Loucy (cell line): ENCODE measurements around the gene CPEB3.

Source experiments
- H2AFZ ChIP-seq: fragments of 200-600 bp; sonication (generic); 2 replicates; pipeline ENCODE4 v1.6.0; 2016; ENCODE audit warnings: antibody characterized with exemption, mild to moderate bottlenecking, low read length, moderate library complexity
- H3F3A ChIP-seq: fragments of 200-600 bp; 2 replicates; pipeline ENCODE4 v1.6.0; 2016; ENCODE audit warnings: antibody characterized with exemption, low read depth, mild to moderate bottlenecking
- H3K27me3 ChIP-seq: fragments of 200-600 bp; sonication (generic); 2 replicates; pipeline ENCODE4 v1.6.1; 2014; ENCODE audit warnings: low read length, mild to moderate bottlenecking; ENCODE audit not compliant: insufficient read depth, poor library complexity, severe bottlenecking
- H3K36me3 ChIP-seq: fragments of 200-600 bp; sonication (generic); 2 replicates; pipeline ENCODE4 v1.6.1; 2016; ENCODE audit warnings: low read length; ENCODE audit not compliant: insufficient read depth
- H3K4me1 ChIP-seq: fragments of 200-600 bp; sonication (generic); 2 replicates; pipeline ENCODE4 v1.5.1; 2014; ENCODE audit warnings: low read length, mild to moderate bottlenecking; ENCODE audit not compliant: insufficient read depth, poor library complexity, severe bottlenecking
- H3K4me2 ChIP-seq: fragments of 200-600 bp; sonication (generic); 2 replicates; pipeline ENCODE4 v1.6.0; 2014; ENCODE audit warnings: antibody characterized with exemption, low read length, low read depth, mild to moderate bottlenecking; ENCODE audit not compliant: poor library complexity, severe bottlenecking
- H3K4me3 ChIP-seq: fragments of 200-600 bp; sonication (generic); 2 replicates; pipeline ENCODE4 v1.5.1; 2014; ENCODE audit warnings: low read length, mild to moderate bottlenecking, mixed read lengths; ENCODE audit not compliant: poor library complexity, severe bottlenecking
- H3K79me2 ChIP-seq: fragments of 200-600 bp; sonication (generic); 2 replicates; pipeline ENCODE4 v1.6.1; 2014; ENCODE audit warnings: low read length; ENCODE audit not compliant: insufficient read depth
- H3K9ac ChIP-seq: fragments of 200-600 bp; sonication (generic); 2 replicates; pipeline ENCODE4 v1.6.0; 2014; ENCODE audit warnings: mild to moderate bottlenecking, low read depth, low read length, moderate library complexity; ENCODE audit not compliant: poor library complexity, severe bottlenecking
- H3K9me2 ChIP-seq: fragments of 200-600 bp; sonication (generic); replicated peaks from 2 replicates; pipeline ENCODE4 v1.6.1; 2016; ENCODE audit warnings: low read depth, low read length, mixed read lengths
- H3K9me3 ChIP-seq: fragments of 200-600 bp; sonication (generic); 2 replicates; pipeline ENCODE4 v1.6.1; 2014; ENCODE audit warnings: mild to moderate bottlenecking, antibody characterized with exemption, low read length, low read depth; ENCODE audit not compliant: insufficient read depth
- H4K20me1 ChIP-seq: fragments of 200-600 bp; sonication (generic); 2 replicates; pipeline ENCODE4 v1.6.0; 2014; ENCODE audit warnings: antibody characterized with exemption, low read length, mild to moderate bottlenecking; ENCODE audit not compliant: insufficient read depth, poor library complexity, severe bottlenecking
- EZH2phosphoT487 ChIP-seq: fragments of 200-600 bp; IDR thresholded peaks from 2 replicates; pipeline ENCODE4 v1.6.1; 2018; ENCODE audit warnings: antibody characterized with exemption, mild to moderate bottlenecking, moderate library complexity, borderline replicate concordance
- TF ChIP-seq, protein P1 (sequence below): fragments of 200-600 bp; sonication (generic); conservative IDR thresholded peaks from 2 replicates; pipeline ENCODE4 v1.5.1; 2014; ENCODE audit warnings: mild to moderate bottlenecking, antibody characterized with exemption, low read length

The CPEB3 gene

DNA sequence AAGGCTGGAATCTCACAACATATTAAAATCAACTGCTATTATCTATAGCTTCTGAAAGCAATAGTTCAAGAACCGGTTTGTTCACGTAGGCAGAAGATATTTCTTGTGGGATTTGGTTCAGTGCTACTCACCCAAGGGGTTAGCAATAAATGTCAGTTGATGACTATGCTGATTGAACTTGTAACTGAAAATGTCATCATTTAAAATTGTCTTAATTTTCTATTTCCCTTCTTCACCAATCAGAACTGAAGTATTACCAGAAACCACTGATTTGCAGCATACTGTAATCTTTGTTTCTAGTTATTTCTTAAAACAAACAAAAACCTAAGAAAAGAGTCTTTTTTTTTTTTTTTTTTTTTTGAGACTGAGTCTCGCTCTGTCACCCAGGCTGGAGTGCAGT lies 46.1 kb downstream of the CPEB3 start:
- Histone ChIP-seq H3K9me3 (no peaks in the 10 kb centered on the region), H3K9me2 (no peaks in the 10 kb centered on the region), H3K27me3 (no peaks in the 10 kb centered on the region), H3K36me3 (no peaks in the 10 kb centered on the region), H3K79me2 (no peaks in the 10 kb centered on the region), H3K4me1 (peaks cover 9% of the 10 kb centered on the region), H3F3A (no peaks in the 10 kb centered on the region), H2AFZ (no peak overlapping the region), H4K20me1 (no peaks in the 10 kb centered on the region), H3K4me3 (no peak overlapping the region), H3K9ac (no peak overlapping the region), H3K4me2 (no peak overlapping the region)
- TF ChIP-seq, protein P1, sequence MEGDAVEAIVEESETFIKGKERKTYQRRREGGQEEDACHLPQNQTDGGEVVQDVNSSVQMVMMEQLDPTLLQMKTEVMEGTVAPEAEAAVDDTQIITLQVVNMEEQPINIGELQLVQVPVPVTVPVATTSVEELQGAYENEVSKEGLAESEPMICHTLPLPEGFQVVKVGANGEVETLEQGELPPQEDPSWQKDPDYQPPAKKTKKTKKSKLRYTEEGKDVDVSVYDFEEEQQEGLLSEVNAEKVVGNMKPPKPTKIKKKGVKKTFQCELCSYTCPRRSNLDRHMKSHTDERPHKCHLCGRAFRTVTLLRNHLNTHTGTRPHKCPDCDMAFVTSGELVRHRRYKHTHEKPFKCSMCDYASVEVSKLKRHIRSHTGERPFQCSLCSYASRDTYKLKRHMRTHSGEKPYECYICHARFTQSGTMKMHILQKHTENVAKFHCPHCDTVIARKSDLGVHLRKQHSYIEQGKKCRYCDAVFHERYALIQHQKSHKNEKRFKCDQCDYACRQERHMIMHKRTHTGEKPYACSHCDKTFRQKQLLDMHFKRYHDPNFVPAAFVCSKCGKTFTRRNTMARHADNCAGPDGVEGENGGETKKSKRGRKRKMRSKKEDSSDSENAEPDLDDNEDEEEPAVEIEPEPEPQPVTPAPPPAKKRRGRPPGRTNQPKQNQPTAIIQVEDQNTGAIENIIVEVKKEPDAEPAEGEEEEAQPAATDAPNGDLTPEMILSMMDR: no peak
- no peak for TF ChIP-seq EZH2phosphoT487

DNA sequence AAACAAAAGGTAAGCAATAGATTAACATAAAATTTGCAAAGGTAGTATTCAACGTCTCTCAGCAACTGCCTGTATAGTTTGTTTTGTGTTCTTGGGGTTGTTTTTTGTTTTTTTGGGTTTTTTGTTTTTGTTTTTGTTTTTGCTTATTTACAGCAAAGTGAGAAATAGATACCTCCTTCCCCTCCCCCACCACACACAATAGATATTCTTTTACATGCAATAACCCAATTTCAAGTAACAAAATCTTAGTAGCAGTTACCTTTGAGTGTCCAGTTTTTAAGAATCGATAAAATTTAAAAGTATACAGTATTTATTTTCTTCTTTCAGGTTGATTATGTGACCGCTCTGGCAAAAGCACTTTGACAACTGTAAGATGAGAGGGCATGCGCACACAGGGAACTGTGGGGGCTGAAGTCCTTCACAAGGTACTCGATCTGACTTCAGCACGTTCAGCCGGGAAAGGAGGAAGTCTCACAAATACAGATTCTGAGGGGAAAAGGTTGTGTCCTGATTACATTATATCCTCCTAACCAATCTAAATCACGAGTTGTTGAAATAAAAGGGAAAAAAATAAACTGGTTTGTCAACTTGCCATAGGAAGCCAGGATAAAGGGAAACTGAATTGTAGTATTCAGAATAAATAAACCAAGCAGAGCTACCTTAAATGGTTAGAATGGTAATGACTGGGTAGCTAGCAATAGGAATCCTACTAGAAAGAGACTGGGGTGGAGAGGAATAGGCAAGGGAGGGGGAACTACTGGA lies 47.8 kb downstream of the CPEB3 start:
- Histone ChIP-seq H3K4me2 (peak overlapping the region; percentile 56), H3K79me2 (no peaks in the 10 kb centered on the region), H3K4me1 (peaks cover 9% of the 10 kb centered on the region), H3K27me3 (no peaks in the 10 kb centered on the region), H3K9ac (peak overlapping the region; percentile 11), H3K9me2 (no peaks in the 10 kb centered on the region), H3F3A (no peaks in the 10 kb centered on the region), H2AFZ (peak overlapping the region; percentile 62), H3K4me3 (peak overlapping the region; percentile 56), H4K20me1 (no peaks in the 10 kb centered on the region), H3K36me3 (peaks cover 13% of the 10 kb centered on the region; the same call in 1 of the 2 replicates), H3K9me3 (no peaks in the 10 kb centered on the region)
- TF ChIP-seq, protein P1: no peak
- no peak for TF ChIP-seq EZH2phosphoT487

DNA sequence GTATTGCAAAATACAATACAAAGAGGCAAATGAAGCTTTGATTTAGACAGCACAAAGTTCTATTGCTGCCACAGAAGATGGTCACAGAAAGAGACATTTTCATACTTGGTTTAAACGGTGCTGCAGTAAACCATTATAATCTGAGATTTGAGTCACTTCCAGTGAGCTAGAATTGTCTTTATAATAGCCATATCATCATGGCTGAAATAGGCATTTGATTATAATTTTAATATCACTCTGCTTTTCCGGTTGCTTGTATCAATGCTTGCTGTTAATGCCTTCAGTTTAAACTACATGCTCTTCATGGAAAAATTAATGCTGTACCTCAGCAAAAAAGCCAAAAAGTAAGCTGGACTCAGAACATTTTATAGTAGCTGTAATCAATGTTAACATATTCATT lies 48.5 kb downstream of the CPEB3 start:
- TF ChIP-seq EZH2phosphoT487: no peak
- TF ChIP-seq, protein P1: no peak
- Histone ChIP-seq H2AFZ (no peak overlapping the region), H3K4me2 (peak overlapping the region; percentile 56), H3K4me1 (peaks cover 9% of the 10 kb centered on the region), H3K79me2 (no peaks in the 10 kb centered on the region), H3K27me3 (no peaks in the 10 kb centered on the region), H3K36me3 (peaks cover 16% of the 10 kb centered on the region; the same call in 1 of the 2 replicates), H3K9me3 (no peaks in the 10 kb centered on the region), H3K9me2 (no peaks in the 10 kb centered on the region), H4K20me1 (no peaks in the 10 kb centered on the region), H3F3A (no peaks in the 10 kb centered on the region), H3K9ac (no peak overlapping the region), H3K4me3 (peak overlapping the region; percentile 56)
